H1 (cell line): ENCODE data around the gene ZNF773. TPM values are rescaled to one million over a fixed set of nuclear protein-coding genes. Genes with fewer than 3 reads are reported as not detected.

Experiments used
- ASH2L ChIP-seq: fragments of 200-600, 300-600 bp; sonication (generic); IDR thresholded peaks from one replicate; pipeline ENCODE4 v1.7.1; 2017; ENCODE audit warnings: low read length
- BCL11A ChIP-seq, 2 experiments: IDR thresholded peaks; one replicate each; pipeline ENCODE4 v1.6.1; 2011; ENCODE audit warnings: low read depth in 2 of 2, low read length in 2 of 2, mild to moderate bottlenecking in 2 of 2
- GTF2F1 ChIP-seq: IDR thresholded peaks from 2 replicates; pipeline ENCODE4 v1.6.1; 2012; ENCODE audit warnings: low read depth, low read length, improper control_type of control experiment, borderline replicate concordance
- polyA plus RNA-seq, 7 experiments: library from polyadenylated mRNA; depleted of rRNA in 3 of 7; stranded (reverse) in 5 of 7; unstranded in 2 of 7; fragments of >200 nt in 5 of 7; fragments of 200-250 nt in 2 of 7; gene quantifications; 1 replicate in 5 of 7; 2 replicates in 1 of 7; 4 replicates in 1 of 7; pipeline versions ENCODE4 v1.2.1 to v1.2.3, GENCODE V29; 2011 to 2013; ENCODE audit warnings: missing spikeins in 2 of 7, mixed read lengths in 2 of 7
- total RNA-seq: library from RNA; stranded (reverse); fragmentation: NEBNext Ultra II Directional; extraction: Animal tissue kit (Norgen Biotek cat#: 25700); gene quantifications from 2 replicates; pipeline ENCODE4 v1.2.1, GENCODE V29; 2021
- TF ChIP-seq, protein P1 (sequence below): IDR thresholded peaks from 2 replicates; pipeline ENCODE4 v1.6.1; 2011; ENCODE audit warnings: low read depth, mild to moderate bottlenecking, low read length; ENCODE audit not compliant: insufficient read depth

The ZNF773 gene
- total and polyA plus RNA-seq, 2 of the 8 experiments (the other 6 are each of a cell fraction or from before 2014, with no cell fraction given): 4.2 to 8.3 TPM

DNA sequence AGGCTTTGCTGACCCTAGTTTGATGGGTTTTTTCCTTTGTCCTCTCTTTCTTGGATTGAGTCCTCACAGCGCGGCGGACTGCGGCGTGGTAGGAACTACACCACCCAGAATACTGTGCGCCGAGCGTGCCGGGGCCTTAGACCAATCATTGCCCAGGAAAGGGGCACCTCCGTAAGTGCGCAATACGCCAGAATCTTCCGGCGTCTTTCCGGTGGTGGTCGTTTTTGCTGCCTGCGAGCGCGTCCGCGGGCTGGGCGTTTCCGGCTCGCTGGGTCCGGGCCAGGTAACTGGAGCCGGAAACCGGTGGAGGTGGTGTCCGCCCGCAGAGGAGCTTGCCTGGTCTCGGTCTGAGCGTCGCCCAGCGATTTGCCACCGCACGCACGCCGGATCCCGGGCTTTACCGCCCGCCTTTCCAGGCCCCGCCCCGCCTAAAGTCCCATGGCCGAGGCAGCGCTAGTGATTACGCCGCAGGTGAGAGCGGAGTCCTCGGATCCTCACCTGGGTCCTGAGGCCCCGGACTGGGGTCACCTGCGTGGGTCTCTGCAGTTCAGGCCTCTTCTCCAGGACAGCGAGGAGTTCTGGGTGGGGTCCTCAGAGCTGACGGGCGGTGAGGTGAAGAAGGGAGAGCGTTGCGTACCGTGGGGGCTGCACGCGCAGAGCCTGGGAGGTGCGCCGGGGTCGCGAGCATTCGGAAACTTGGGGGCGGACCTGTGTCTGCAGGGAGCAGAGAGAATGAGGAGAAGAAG is 27.6 kb downstream of the ZNF773 start, which contains the start of gene ZNF549 (continued):
- TF ChIP-seq, protein P1, sequence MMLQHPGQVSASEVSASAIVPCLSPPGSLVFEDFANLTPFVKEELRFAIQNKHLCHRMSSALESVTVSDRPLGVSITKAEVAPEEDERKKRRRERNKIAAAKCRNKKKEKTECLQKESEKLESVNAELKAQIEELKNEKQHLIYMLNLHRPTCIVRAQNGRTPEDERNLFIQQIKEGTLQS: no peak
- TF ChIP-seq BCL11A (IDR thresholded peaks at IDR 0.05; ENCODE audit: low read depth in 2 of 2, low read length in 2 of 2) (no peak), ASH2L (peak; percentile 68), GTF2F1 (no peak)
